SK-MEL-5 (cell line): ENCODE data around the gene DPH2. TPM values are rescaled to one million over a fixed set of nuclear protein-coding genes. Genes with fewer than 3 reads are reported as not detected.

Experiments used
- DNase-seq: peaks from one replicate; pipeline ENCODE4 v3.0.0-alpha.2; 2016; ENCODE audit warnings: low read depth, low spot score
- in situ Hi-C: cut with HindIII; loops from 2 replicates; pipeline ENCODE4 v1.10.0; 2016; ENCODE audit warnings: low sequenced_read_pairs, high pct_unique_total_duplicates, low pct_unique_long_range_greater_than_20kb
- total RNA-seq: library from RNA; depleted of rRNA; stranded (reverse); fragments of >200 nt; shearing (Covaris generic); gene quantifications from 2 replicates; pipeline ENCODE4 v1.2.3, GENCODE V29; 2014; rRNA removed

DPH2 gene
- total RNA-seq, 1 experiment from 2014 or later, result 33.6 TPM

DNA sequence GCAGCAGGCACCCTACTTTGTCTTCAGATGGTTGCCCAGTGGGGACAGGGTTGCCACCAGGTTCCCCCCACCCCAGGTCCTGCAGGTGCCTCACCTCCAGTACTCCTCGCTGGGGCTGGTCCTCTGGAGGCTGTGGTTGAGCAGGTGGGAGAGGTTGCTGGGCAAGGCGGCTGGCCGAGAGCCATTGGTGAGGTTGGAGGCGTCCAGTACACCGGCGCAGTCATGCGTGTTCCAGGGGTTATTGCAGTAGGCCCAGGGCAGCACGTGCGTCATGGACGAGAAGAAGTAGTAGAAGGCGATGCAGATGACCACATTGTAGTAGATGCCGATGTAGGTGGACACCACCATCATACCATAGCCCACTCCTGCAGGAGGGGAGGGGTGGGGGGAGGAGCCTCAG is 38.4 kb downstream of the DPH2 start:
- in situ Hi-C loops, result no loop called here
- DNase-seq, result no peak

DNA sequence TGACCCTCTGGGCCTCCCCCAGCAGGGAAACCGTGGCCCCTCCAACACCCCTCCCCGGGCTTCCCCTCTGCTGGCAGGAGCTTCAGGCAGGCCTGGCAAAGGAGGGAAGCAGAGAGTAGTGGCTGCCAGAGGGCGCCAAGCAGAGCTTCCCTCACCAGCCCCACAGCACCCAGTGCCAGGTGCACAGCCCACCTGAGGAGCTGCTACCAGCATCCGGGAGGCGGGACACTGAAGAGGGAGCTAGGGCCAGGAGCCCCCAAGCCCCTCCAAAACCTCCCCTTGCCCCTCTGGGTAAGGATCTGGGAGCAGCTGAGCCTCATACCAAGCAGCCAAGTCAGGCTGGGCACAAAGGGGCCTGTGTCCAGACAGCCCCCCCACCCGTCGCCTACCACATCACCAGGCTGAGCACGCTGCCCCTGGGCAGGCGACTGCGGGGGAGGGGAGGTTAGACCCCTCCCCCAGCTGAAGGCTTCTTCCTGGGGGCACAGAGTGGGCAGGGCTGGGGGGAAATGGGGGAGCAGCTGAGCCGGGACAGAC is 41.2 kb downstream of the DPH2 start:
- in situ Hi-C loops, result no loop called here
- no peak for DNase-seq

DNA sequence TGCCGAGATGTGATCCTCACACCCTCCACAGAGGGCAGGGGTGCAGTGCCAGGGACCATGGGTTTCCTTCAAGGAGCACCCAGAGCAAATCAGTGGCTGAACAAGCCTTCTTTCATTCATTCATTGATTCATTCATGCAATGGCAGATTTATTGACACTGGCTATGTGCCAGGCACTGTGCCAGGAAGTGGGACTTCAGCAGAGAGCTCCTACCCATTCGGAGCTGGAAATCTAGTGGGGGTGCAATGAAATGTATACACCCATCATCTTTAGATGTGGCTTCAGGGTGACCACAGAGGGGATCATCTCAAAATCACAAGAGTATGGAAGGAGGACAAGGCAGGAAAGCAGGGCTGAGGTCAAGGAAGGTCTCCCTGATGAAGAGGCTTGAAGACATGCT is 42.6 kb downstream of the DPH2 start:
- in situ Hi-C loops, result no loop called here
- DNase-seq, result peak; percentile 14

DNA sequence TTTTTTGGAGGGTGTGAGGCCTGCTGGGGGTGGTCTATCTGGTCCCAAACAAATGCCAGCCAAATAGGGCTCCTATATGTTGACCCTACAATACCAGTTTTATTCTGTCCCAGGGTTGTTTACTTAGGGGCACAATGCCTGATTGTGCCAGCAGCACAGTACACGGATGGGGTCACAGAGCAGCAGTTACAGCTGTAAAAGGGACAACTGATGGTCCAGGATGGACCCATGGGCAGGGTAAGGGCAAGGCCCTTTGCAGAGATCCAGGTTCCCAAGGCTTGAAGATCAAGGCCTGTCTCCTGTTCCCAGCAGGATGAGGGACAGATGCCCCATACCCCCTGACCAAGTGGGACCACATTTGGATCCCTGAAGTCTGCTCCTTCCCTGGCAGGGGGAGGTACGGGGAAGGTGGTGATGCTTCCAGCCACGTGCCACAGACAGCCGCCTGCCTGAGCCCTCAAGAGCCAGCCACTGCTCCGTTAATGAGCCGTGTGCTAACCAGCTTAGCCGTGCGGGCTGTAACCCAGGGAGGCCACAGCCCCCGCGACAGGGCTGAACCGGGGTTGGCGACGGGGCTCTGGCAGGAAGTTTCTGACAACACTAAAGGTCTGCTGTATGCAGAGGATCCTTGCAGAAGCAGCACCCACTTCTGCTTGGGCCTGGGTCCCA is 43.3 kb downstream of the DPH2 start:
- in situ Hi-C loops, result no loop called here
- no peak for DNase-seq

DNA sequence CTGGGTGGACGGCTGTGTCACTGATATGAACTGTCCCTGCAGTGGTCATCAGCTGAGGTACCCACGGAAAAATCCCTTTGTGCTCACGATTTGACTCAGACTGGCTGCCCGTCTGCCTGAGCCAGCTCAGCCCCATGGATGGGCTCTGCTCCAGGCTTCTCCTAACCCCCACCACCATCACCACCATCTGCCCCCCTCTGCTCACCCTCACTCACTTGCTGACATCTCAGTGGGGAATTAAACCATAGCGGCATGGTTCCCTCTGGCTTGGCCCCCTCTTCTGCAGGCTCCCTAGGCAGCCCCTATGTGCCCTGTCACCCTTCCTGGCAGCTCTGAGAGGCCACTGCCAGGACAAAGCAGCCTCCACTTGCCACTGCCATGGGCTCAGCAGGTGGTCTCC is 44.1 kb downstream of the DPH2 start:
- no peak for DNase-seq
- in situ Hi-C loops, result no loop called here

DNA sequence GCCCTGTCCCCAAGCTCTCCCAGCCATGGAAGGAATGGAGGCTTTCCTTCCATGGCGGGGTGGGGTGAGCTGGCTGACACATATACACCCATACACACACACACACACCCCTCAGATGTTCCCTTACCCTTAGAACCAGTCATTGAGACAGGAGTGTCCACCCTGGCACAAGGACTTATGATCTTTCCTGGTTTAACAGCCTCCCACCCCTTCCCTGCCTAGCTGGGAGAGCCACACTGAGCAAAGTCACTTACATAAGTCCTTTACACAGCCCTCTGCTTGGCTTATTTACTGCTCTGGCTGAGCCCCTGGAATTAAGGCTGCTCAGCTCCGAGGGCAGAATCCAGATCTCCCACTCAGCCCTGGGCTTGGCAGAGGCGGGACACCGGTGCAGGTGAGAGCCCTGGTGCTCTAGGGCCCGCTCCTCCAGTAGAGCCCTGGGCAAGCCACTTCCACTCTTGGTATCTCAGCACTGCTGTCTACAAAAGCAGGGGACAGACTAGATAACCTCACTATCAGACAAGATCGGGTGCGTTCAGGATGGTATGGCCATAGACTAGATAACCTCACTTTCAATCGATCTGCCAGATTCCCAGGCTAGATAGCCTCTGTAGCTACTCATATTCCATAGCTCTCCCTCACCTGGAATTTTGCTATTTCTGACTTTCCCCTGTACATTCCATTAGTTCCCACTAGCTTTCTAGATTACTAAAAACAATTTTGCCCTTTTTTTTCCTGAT is 44.7 kb downstream of the DPH2 start:
- no peak for DNase-seq
- in situ Hi-C loops, result no loop called here

DNA sequence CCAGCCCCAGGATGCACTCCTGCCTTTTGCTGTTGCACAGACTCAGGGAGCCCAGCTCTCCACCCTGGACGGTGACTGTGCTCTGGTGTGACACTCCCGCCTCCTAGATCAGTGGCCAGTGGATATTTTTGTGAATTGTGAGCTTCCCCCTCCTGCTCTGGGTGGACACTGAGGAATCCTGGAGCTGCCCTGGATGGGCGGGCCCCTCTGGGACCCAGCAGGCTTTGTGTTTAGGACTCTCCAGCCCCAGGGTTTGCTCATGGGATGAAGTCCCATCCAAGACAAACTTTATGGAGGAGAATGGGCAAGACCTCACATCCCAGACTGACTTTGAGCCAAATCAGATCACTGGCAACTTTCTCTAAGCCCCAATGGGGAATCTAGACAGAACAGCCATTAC is 45.4 kb downstream of the DPH2 start:
- in situ Hi-C loops, result no loop called here
- DNase-seq, result no peak

DNA sequence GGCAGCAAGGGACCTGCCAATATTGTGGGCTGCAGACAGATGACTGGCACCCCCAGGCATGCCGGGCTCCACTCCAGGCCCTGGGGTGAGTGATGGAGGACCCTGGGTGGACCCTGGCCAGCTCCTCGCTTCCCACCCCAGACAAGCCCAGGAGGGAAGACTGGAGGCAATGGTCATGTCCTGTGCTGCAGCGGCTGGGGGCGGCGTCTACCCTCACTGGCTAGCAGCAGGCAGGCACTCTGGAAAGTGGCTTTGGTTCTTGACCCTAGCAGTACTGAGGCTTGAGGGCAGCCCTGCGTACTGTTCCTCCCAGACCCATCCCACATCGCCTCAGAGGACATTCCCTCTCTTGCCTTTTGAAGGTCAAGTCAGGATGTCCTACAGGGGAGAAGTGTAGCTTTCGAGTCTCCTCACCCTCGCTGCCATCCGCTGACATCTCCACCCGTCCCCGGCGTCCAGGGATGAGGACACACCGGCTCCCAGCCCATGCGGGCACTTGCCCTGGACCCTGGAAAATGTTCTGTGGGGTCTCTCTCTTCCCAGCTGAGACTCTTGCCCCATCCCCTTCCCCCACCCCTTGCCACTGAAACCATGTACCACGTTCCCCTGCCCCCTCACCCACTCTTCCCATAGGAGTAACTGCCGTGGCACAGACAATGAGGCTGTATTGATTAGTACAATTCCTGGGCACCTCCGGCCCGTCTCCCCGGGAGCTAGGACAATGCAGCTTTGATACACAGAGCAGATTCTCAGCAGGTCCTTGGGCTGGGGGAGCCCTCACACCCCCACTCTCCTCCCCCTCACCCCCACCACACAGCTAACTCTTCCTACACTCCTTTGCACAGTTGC is 46.5 kb downstream of the DPH2 start:
- in situ Hi-C loops, result no loop called here
- no peak for DNase-seq

DNA sequence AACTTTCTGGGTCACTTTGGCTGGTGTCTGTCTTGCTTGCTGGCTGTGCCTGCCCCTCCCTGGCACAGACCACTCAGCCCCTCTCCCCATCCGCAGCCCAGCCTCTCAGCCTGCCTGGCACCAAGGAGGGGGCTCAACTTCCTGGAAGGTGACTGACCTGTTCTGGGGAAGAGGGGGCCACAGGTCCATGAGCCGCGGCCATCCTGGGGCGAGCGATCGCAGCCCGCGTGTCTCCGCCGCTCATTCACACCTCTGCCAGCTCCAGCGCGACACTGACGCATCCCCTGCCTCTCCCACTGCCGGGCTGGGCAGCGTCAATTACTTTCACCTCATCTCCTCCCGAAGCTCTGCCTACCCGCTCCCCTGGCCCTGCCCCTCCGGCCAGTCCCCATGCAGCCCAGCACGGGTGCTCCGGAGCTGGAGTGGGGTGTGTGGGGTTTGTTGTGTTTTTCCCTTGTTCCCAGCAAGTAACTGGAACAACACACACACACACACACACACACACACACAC is 47.1 kb downstream of the DPH2 start:
- in situ Hi-C loops, result no loop called here

DNA sequence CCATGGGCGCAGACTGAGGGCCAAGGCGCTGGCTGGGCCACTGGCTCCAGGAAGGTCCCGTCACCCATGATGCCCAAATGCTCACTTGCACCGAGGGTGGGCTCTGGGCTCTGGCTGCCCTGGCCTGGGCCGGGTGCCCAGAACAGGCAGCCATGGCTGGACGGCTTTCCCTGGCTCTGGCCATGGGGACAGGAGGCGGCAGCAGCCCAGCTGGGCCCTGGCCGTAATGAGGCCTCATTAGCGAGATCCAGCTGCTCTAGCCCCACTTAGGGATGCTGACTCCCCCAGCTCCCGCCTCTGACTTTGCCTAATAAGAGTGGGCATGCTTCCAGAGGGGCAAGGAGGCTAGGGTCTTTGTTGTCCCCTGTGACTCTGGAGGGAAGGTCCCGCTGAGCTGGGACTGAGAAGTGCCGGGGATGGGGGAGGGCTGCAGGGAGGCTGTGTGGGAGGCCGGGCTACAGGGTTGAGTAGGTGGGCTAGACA is 49.7 kb downstream of the DPH2 start:
- in situ Hi-C loops, result no loop called here
- no peak for DNase-seq

More for the DNA sequence above, 47.1 kb downstream of the DPH2 start:
- DNase-seq, result no peak

DNA sequence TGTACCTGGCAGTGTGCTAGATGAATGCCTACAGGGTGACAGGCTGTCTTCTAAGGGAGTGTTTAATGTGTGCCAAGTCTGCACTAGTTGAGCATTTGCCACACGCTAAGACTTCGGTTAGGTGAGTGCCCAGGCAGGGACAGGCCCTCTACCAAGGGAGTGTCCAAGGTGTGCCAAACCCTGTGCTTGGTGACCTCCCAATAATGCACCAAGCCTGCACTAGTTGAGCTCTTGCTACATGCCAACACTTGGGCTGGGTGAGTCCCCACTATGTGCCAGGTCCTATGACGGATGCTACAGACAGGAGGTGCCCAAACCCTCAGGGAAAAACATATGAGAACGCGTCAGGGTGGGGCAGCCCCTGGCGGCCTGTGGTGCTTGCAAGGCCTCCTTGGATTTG is 50.7 kb downstream of the DPH2 start:
- in situ Hi-C loops, result no loop called here

DNA sequence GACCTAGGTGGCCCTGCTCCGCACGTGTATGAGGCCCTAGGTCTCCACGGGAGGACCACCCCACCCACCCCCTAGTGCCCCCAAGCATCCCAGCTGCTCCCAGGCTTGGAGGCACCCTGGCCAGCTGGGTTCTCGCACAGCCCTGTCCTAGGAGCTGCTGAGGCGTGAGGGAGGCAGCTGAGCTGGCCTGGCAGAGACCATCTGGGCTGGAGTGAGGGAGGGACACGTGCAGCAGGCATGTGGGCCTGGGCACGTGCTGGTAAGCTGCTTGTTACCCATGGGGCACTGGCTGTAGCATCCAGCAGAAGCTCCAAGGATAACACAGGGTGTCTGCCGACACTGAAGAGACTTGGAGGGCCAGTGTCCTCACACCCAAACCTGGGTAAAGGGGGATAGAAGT is 51.3 kb downstream of the DPH2 start:
- DNase-seq, result no peak
- in situ Hi-C loops, result no loop called here

More for the DNA sequence above, 50.7 kb downstream of the DPH2 start:
- no peak for DNase-seq

DNA sequence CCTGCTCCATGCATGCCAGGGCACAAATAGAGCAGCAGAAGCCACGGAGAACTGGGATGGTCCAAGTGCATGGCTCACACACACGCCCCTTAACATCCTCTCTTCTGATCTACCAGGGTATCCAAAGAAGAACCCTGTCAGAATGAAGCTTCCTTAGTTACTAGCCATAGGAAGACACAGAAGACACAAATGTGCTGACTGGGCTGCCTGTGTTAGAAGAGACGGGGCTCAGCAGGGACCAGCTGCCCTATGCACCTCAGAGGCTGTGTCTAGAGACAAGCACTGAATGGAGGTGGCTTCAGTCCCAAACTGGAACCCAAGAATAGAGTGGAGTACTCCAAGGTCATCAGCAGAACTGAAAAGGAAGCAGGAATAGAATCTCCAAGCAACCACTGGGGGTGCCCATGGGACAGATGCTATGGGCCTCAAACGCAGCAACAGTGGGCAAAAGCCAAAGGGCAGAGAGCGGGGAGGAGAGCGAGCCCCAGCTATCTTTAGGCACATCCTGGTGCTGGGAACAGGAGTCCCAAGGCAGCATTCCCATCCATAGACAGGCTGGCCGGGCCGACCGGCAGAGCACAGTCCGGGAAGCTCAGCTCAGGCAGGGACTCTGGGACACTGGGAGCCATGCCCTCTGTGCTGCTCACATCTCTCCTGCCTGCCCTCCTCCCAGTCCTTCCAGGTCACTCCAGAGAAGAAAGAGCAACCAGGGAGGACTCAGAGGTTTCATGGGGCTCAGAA is 51.9 kb downstream of the DPH2 start:
- peak; percentile 10 for DNase-seq
- in situ Hi-C loops, result no loop called here

Other genes with a start within 250 kb of the DPH2 start
- gene ARTN, start 36.2 kb upstream of the DPH2 start, total RNA-seq, result 0.27 TPM in 1 of 2 replicates, not detected in the other
- gene IPO13, start 23.1 kb upstream of the DPH2 start, total RNA-seq, result 27.6 and 29.4 TPM in 2 replicates
- gene ATP6V0B, start 5.0 kb downstream of the DPH2 start, total RNA-seq, result 420 and 460 TPM in 2 replicates
- gene B4GALT2, start 9.2 kb downstream of the DPH2 start, total RNA-seq, result 43.5 and 52.5 TPM in 2 replicates
- gene CCDC24, start 21.6 kb downstream of the DPH2 start, total RNA-seq, result 5.1 and 5.2 TPM in 2 replicates
- 0.27 and 0.77 TPM in 2 replicates for gene SLC6A9, start 61.5 kb downstream of the DPH2 start, total RNA-seq
- gene KLF17, start 148.8 kb downstream of the DPH2 start, total RNA-seq, result not detected in 2 replicates
- not detected in 2 replicates for gene KLF18, start 171.6 kb downstream of the DPH2 start, total RNA-seq
- 3.3 and 3.4 TPM in 2 replicates for gene DMAP1, start 243.5 kb downstream of the DPH2 start, total RNA-seq